ENCODE data around the gene MED14. TPM values are rescaled to one million over a fixed set of nuclear protein-coding genes. Genes with fewer than 3 reads are reported as not detected.

The MED14 gene
- total and polyA plus RNA-seq, 10 of the 15 experiments (the other 5 are each of a cell fraction or from before 2014, with no cell fraction given): 8.8 to 99.4 (median 29.4) TPM

DNA sequence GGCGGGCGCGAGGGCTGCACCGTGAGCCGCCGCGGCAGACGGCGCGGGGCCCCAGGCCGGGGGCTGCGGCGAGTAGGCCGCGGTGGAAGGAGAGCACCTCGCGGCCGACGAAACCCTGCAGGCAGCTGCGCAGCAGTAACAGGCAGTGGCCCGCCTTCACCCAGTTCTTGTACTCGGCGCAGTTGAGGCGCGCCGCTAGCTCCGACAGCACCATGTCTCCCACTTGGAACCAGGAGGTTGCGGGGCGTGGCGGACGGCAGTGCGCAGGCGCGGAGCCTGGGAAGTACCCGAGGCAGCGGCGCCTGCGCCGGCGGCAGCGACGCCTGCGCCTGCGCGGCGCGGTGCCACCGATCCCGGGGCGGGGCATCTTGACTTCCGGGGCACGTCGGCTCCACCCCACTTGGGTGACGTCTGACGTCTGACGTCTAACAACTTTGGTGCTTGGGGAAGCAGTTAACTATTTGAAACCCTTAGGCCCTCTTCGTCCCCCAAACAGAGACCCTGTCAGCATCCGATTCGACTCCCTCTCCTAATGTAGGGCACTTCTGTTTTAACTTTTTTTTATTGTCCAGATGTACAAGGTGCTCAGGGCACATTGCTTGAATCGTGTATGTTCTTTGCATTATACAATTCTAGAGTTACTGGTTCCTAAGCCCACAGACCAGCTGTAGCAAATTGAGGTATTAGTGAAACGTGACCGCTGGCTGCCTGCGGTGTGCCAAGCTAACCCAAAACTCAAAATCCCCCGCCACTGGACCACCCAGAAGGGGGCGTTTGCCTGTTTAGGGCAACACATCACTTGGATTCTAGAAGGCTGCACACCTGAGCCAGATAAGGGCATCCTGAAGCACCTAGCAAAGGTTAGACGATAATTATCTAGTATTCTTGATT lies 87.8 kb downstream of the MED14 start, which contains the start of gene CXorf38:
Gene CXorf38, minus strand, starts transcription at position 255 of the 891 bp plus-strand sequence. Its CDS starts 41 bp downstream, at position 214.
- peak within 1 kb of the TSS; percentile 79 for H3K9ac ChIP-seq (ENCODE audit: control insufficient read depth, insufficient read depth, low read length)
- ATAC-seq (peak; percentile 85), FAIRE-seq (peak; percentile 88), DNase-seq (ENCODE audit: low read depth, low spot score) (peak; percentile 68)
- peak within 1 kb of the TSS; percentile 91 for H3K4me3 ChIP-seq
- peaks cover 37% of the 10 kb centered on the region for H3K79me2 ChIP-seq (ENCODE audit: control insufficient read depth, insufficient read depth, low read length)
- no peaks in the 10 kb centered on the region for H3K9me3 ChIP-seq (replicated peaks; ENCODE audit: control insufficient read depth, insufficient read depth, low read length)
- POLR2A ChIA-PET: interaction anchor here (0.6 to 1.4 kb wide), 5 partner anchors 10 to 147 kb away, joined by 3 to 9 read pairs (median 5); partner anchors contain the start of gene ATP6AP2
- H3K4me2 ChIP-seq (ENCODE audit: control insufficient read depth, insufficient read depth): peak within 1 kb of the TSS; percentile 88
- SMC1A ChIA-PET (ENCODE audit: uncharacterized antibody, unreplicated experiment): interaction anchor here (0.9 to 1.7 kb wide), 7 partner anchors 91 to 533 kb away, joined by 3 to 9 read pairs (median 4); no protein-coding TSS in a partner anchor
- CTCF ChIA-PET: interaction anchor here (0.6 to 1.7 kb wide), 10 partner anchors 102 to 1495 kb away, joined by 3 to 17 read pairs (median 4); no protein-coding TSS in a partner anchor
- peak within 1 kb of the TSS; percentile 70 for H3K27ac ChIP-seq (ENCODE audit: control insufficient read depth, insufficient read depth)
- in situ Hi-C loops (cut with MboI) (loop anchor here (10.0 kb wide), 2 partner anchors 467 to 687 kb away; partner anchors contain the start of gene DDX3X), intact Hi-C loops (cut with micrococcal nuclease; ENCODE audit: unreplicated experiment) (loop anchor here (2.0 to 10.0 kb wide), 5 partner anchors 75 to 685 kb away; partner anchors contain the start of gene DDX3X)
- no peaks in the 10 kb centered on the region for H3K27me3 ChIP-seq (replicated peaks in 1 of 2; ENCODE audit: control insufficient read depth in 2 of 2, insufficient read depth in 2 of 2, low read length in 1 of 2)
- BruUV-seq (replicated peaks): no TSS peak
- RAD21 ChIA-PET (ENCODE audit: unreplicated experiment): interaction anchor here (0.6 to 1.8 kb wide), 6 partner anchors 25 to 790 kb away, joined by 3 to 10 read pairs (median 4); no protein-coding TSS in a partner anchor
- H3K4me1 ChIP-seq (ENCODE audit: control insufficient read depth, insufficient read depth, low read length): no peaks in the 10 kb centered on the region
- peaks cover 3% of the 10 kb centered on the region for H4K20me1 ChIP-seq (ENCODE audit: control insufficient read depth, insufficient read depth)
- H2AFZ ChIP-seq (ENCODE audit: control insufficient read depth, low read depth, low read length): peak within 1 kb of the TSS; percentile 70
- 3% methylated on average over 53 of the region's 66 CpGs for WGBS (ENCODE audit: insufficient coverage, insufficient replicate concordance, low lambda C conversion rate, missing lambda C conversion rate)
- H3K36me3 ChIP-seq (ENCODE audit: control insufficient read depth in 2 of 2, insufficient read depth in 2 of 2, low read length in 1 of 2): 0 out of 4 replicates have a peak, but pooled peaks cover 0 to 6% of the 10 kb centered on the region in 2 experiments
- TF ChIP-seq, protein P1, sequence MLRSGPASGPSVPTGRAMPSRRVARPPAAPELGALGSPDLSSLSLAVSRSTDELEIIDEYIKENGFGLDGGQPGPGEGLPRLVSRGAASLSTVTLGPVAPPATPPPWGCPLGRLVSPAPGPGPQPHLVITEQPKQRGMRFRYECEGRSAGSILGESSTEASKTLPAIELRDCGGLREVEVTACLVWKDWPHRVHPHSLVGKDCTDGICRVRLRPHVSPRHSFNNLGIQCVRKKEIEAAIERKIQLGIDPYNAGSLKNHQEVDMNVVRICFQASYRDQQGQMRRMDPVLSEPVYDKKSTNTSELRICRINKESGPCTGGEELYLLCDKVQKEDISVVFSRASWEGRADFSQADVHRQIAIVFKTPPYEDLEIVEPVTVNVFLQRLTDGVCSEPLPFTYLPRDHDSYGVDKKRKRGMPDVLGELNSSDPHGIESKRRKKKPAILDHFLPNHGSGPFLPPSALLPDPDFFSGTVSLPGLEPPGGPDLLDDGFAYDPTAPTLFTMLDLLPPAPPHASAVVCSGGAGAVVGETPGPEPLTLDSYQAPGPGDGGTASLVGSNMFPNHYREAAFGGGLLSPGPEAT (IDR thresholded peaks at IDR 0.05; ENCODE audit: low read depth): no peak
- TF ChIP-seq, protein P2, sequence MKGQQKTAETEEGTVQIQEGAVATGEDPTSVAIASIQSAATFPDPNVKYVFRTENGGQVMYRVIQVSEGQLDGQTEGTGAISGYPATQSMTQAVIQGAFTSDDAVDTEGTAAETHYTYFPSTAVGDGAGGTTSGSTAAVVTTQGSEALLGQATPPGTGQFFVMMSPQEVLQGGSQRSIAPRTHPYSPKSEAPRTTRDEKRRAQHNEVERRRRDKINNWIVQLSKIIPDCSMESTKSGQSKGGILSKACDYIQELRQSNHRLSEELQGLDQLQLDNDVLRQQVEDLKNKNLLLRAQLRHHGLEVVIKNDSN (IDR thresholded peaks at IDR 0.05; ENCODE audit: borderline replicate concordance, extremely low read length, insufficient read depth, low read depth, low read length): no peak
- TF ChIP-seq RFX5 (IDR thresholded peaks at IDR 0.05; ENCODE audit: low read depth, low read length): 0 out of 2 replicates have a peak, but pooled peaks have one; percentile 13
- no peak for TF ChIP-seq RAD51 (IDR thresholded peaks at IDR 0.05)
- no peak for TF ChIP-seq SPI1 (IDR thresholded peaks at IDR 0.05; ENCODE audit: borderline replicate concordance, insufficient read depth, low read depth, low read length)
- peak; percentile 42; the same call in 1 of the 2 replicates for TF ChIP-seq MXI1 (IDR thresholded peaks at IDR 0.05; ENCODE audit: low read depth, low read length)
- no peak for TF ChIP-seq TARDBP (IDR thresholded peaks at IDR 0.05; ENCODE audit: borderline replicate concordance)
- peak; percentile 69 for TF ChIP-seq YY1 (IDR thresholded peaks at IDR 0.05; ENCODE audit: low read depth, low read length)
- no peak for TF ChIP-seq SUZ12 (IDR thresholded peaks at IDR 0.05; ENCODE audit: unreplicated experiment)
- no peak for TF ChIP-seq SREBF2 (IDR thresholded peaks at IDR 0.05; ENCODE audit: low read length)
- TF ChIP-seq, protein P3, sequence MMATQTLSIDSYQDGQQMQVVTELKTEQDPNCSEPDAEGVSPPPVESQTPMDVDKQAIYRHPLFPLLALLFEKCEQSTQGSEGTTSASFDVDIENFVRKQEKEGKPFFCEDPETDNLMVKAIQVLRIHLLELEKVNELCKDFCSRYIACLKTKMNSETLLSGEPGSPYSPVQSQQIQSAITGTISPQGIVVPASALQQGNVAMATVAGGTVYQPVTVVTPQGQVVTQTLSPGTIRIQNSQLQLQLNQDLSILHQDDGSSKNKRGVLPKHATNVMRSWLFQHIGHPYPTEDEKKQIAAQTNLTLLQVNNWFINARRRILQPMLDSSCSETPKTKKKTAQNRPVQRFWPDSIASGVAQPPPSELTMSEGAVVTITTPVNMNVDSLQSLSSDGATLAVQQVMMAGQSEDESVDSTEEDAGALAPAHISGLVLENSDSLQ (IDR thresholded peaks at IDR 0.05): peak; percentile 77
- TF ChIP-seq, protein P4, sequence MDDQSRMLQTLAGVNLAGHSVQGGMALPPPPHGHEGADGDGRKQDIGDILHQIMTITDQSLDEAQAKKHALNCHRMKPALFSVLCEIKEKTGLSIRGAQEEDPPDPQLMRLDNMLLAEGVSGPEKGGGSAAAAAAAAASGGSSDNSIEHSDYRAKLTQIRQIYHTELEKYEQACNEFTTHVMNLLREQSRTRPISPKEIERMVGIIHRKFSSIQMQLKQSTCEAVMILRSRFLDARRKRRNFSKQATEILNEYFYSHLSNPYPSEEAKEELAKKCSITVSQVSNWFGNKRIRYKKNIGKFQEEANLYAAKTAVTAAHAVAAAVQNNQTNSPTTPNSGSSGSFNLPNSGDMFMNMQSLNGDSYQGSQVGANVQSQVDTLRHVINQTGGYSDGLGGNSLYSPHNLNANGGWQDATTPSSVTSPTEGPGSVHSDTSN (IDR thresholded peaks at IDR 0.05; ENCODE audit: insufficient replicate concordance, low read depth, low read length): peak; percentile 31
- no peak for TF ChIP-seq ZZZ3 (IDR thresholded peaks at IDR 0.05; ENCODE audit: control insufficient read depth, insufficient read length, low read depth)
- TF ChIP-seq NR2C2 (IDR thresholded peaks at IDR 0.05; ENCODE audit: borderline replicate concordance, control insufficient read depth, insufficient read length, low read depth): no peak
- TF ChIP-seq IKZF1 (conservative IDR thresholded peaks at IDR 0.05): peak; percentile 100

Data from GM12878 (cell line).